AML-193 (cell line): ENCODE measurements around the gene F5.
A peak's percentile ranks its signal among the peaks of the same experiment; 100 is the strongest.

Experiments
- DNase-seq, 2 experiments: peaks; one replicate each; lab custom pipeline; 2025; lab: John Stamatoyannopoulos, UW

The F5 gene

GRCh38 chr1:169588112-169588511, 1.8 kb upstream of the F5 start:
- DNase-seq: no peak

DNA sequence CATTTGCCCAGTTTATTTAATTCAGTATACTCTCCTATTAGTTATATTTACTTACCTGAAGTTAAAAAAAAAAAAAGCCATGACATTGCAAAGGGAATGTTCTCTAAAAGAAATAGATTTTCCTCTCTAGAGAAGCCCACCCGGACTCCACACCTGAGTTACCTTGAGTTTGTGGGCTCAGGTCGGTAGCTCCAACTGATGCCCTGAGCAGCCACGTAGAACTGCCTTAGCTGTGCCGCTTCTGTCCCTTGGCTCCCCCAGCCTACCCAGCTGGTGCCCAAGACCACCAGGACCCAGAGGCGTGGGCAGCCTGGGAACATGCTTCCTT, 250 bp downstream of the F5 start:
- DNase-seq: no peak

GRCh38 chr1:169585181-169585580, 1.1 kb downstream of the F5 start:
- peak; percentile 67 to 74 for DNase-seq

DNA sequence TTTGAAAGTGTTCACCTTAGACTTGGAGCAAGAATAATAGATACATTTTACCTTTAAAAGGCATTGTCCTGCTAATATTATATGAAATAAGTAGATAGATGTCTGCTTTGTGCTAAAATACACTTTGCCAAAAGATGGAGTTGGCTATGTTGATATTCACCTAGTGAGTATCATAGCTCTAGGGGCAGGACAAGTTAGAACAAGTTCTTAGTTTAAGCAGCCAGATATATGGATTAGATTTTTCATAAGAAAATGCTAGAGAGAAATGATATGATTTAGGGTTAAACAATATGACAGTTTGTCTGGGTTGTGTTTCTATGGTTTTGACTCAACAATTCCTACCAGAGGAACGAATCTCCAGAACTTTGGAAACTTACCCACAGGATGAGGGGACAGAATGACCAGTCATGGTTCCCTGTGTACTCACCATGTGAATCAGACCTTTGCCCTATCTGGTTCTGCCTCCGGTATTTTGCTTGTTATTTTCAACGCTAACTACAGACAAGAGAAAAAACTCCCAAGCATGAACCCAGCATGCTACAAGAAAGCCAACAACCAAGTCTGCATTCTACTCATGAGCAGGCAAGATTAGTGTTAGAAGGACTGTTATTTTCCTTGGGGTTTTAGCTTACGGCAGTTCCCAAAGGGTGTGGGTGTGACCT, 1.7 kb downstream of the F5 start:
- no peak for DNase-seq

DNA sequence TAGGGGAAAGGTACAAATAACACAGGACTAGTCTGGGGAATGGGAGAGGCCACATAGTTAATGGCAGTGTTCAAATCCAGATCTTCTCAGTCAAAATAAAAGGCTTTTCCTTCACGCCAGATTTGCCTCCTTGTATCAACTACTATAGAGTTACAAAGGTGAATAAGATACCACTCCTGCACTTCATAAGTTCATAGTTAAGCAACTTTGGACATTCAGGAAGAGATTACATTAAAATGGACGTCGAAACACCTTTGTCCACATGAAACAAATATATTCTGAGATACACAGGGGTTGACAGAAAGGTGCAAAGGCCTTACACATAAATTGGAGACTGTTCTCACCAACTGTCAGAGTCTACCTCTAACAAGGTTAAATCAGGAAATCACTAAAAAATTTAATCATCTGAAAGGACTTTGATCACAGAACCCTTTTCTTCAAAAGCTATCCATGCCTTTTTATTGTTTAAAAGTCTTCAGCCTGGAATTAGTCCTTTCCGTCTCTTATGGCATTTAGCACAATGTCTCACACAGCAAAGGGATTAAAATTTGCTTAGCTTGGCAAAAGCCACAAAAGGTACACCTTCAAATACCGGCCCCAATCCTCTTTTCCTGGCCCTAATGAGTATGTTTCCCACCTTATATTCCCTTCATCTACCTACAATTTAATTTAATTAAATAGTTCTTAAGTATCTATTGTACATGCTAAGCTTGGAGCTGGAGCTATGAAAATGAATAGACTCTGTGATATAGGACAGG, 8.1 kb downstream of the F5 start:
- DNase-seq: no peak

- no peak for DNase-seq
Measured at GRCh38 chr1:169576935-169577331, 9.3 kb downstream of the F5 start.

- DNase-seq: no peak
Measured at GRCh38 chr1:169576241-169576934, 9.9 kb downstream of the F5 start.

GRCh38 chr1:169574336-169574735, 11.9 kb downstream of the F5 start:
- DNase-seq: no peak

DNA sequence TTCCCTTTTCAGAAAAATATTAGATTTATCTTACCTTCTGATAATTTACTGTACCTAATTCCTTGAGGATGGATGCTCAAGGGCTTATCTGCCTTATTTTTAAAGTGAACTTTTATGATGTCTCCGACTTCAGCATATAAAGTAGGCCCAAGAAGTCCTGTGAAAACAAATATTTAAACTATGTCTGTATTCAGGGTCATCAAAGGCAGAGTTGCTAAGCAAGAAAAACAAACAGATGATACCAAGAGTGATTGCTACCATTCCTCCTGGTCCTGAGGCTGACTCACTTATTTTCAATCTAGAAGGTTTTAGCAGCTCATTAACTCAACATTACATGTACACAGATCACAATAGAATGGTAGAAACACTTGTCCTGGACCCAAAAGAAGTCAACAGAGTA, 14.1 kb downstream of the F5 start:
- DNase-seq: no peak

DNA sequence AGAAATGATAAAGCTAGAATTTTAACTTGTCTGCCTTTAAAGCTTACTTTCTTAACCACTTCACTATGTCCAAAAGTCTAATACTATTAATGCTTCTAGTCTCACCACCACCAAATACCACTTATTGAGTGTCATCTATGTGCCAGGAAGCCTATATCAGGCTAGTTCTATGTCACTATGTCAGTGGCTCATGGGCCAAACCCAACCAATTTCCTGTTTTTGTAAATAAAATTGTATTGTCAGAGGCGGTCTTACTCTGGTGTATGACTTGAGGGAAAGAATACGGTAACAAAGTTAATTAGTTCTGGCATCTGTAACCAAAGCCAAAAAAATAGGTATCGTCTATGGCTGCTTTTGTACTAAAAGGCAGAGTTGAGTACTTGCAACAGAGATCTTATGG, 14.8 kb downstream of the F5 start:
- no peak for DNase-seq

GRCh38 chr1:169570172-169570574, 16.1 kb downstream of the F5 start:
- no peak for DNase-seq

GRCh38 chr1:169568497-169568896, 17.8 kb downstream of the F5 start:
- DNase-seq: no peak

GRCh38 chr1:169565335-169566271, 20.7 kb downstream of the F5 start:
- no peak for DNase-seq

- no peak for DNase-seq
Measured at GRCh38 chr1:169563650-169564049, 22.6 kb downstream of the F5 start.

GRCh38 chr1:169563019-169563615, 23.2 kb downstream of the F5 start:
- DNase-seq: no peak

DNA sequence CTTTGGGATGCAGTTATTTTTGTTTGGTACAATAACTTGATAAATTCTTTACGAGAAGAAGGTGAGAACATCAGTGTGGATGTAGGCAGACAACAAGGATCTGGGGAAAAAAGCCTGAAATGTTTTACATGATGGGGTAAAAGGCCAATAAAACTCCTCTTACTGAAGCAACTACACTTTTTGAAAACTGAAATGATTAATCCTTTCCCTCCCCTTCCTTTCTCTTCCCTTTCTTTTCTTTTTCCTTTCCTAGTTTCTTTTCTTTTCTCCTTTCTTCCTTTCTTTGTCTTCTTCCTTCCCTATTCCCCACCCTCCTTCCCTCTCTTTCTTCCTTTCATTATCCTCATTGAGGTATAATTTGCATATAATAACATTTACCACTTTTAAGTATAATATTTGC, 24.6 kb downstream of the F5 start:
- DNase-seq: no peak

GRCh38 chr1:169557131-169557530, 29.1 kb downstream of the F5 start:
- DNase-seq: no peak

DNA sequence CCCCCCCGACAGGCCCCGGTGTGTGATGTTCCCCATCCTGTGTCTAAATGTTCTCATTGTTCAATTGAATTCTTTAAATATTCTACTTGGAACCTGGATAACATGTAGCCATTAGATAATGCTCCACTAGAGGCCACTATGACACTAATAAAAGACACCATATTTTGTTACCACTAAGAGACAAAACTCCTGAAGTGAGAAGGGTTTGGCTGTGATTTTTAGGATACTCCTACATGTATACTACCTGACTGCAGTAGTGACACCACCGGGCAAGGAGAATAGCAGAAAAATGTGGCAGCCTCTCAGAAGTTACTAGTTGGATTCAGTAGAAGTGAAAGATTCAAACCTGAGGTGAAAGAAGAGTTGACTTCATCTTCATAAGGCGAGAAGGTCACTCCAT, 36.0 kb downstream of the F5 start:
- DNase-seq: peak; percentile 56 to 69

GRCh38 chr1:169548282-169548681, 38.0 kb downstream of the F5 start:
- no peak for DNase-seq

- DNase-seq: peak; percentile 65 to 69
Measured at GRCh38 chr1:169546087-169546995, 39.9 kb downstream of the F5 start.

GRCh38 chr1:169545472-169545871, 40.8 kb downstream of the F5 start:
- no peak for DNase-seq
